Natural killer cell (primary cell): Measurements from ENCODE around the gene TOPBP1. TPM values are rescaled to one million over a fixed set of nuclear protein-coding genes. Genes with fewer than 3 reads are reported as not detected.
"Not testable (repeated sequence)": the region's sequence is repeated elsewhere in the genome, so short reads cannot be mapped to it uniquely, and the experiment has no call there.

Source experiments
- ATAC-seq, 3 donors: fragments of 150-1000 bp in 2 of 3; fragments of 200-7000 bp in 1 of 3; cut with Tn5 transposase; 1 replicate in 1 of 3; 2 replicates in 2 of 3; pipeline ENCODE4 v1.10.0; 2021; ENCODE audit warnings: mild to moderate bottlenecking in 2 of 3, moderate library complexity in 2 of 3
- DNase-seq, 2 donors: peaks; one replicate each; pipeline versions ENCODE4 v3.0.0 to v3.0.0-alpha.2; 2013 to 2021; ENCODE audit warnings: mixed read lengths in 1 of 2
- H3K27ac ChIP-seq: one replicate; pipeline ENCODE4 v1.5.1; 2013; ENCODE audit warnings: mild to moderate bottlenecking, low read length
- H3K27me3 ChIP-seq: one replicate; pipeline ENCODE4 v1.6.1; 2013; ENCODE audit warnings: low read length; ENCODE audit not compliant: control insufficient read depth, insufficient read depth
- H3K36me3 ChIP-seq: one replicate; pipeline ENCODE4 v1.6.1; 2013; ENCODE audit warnings: low read length; ENCODE audit not compliant: control insufficient read depth, insufficient read depth
- H3K4me1 ChIP-seq: one replicate; pipeline ENCODE4 v1.6.1; 2013; ENCODE audit warnings: low read length; ENCODE audit not compliant: control insufficient read depth, insufficient read depth
- H3K4me3 ChIP-seq: one replicate; pipeline ENCODE4 v1.5.1; 2013; ENCODE audit warnings: low read length
- H3K9me3 ChIP-seq: one replicate; pipeline ENCODE4 v1.6.1; 2013; ENCODE audit warnings: low read length; ENCODE audit not compliant: control insufficient read depth, insufficient read depth
- H3K27ac Mint-ChIP-seq, 2 donors: one replicate each; pipeline ENCODE4 v1.8.0; 2022; ENCODE audit warnings: mild to moderate bottlenecking in 2 of 2, mixed read lengths in 2 of 2, moderate library complexity in 1 of 2
- H3K27me3 Mint-ChIP-seq, 2 donors: one replicate each; pipeline ENCODE4 v1.8.0; 2022; ENCODE audit warnings: low read depth in 2 of 2, mixed read lengths in 2 of 2
- H3K36me3 Mint-ChIP-seq: one replicate; pipeline ENCODE4 v1.8.0; 2022; ENCODE audit warnings: mixed read lengths
- H3K4me1 Mint-ChIP-seq, 2 donors: one replicate each; pipeline ENCODE4 v1.8.0; 2022; ENCODE audit warnings: mixed read lengths in 2 of 2
- H3K4me3 Mint-ChIP-seq: one replicate; pipeline ENCODE4 v1.8.0; 2022; ENCODE audit warnings: mild to moderate bottlenecking, moderate library complexity, mixed read lengths
- H3K9me3 Mint-ChIP-seq, 2 donors: one replicate each; pipeline ENCODE4 v1.8.0; 2022; ENCODE audit warnings: mixed read lengths in 2 of 2
- WGBS: methylation state at CpG from one replicate; pipeline ENCODE4 v1.1.7; 2013; ENCODE audit warnings: missing lambda C conversion rate; ENCODE audit not compliant: insufficient coverage; 5-methylcytosine and 5-hydroxymethylcytosine counted together
- intact Hi-C: fragments of 100-400 bp; cut with micrococcal nuclease; formaldehyde crosslinking; loops from one replicate; pipeline ENCODE4 v1.14.2; 2022
- total RNA-seq, 4 donors: library from RNA; stranded (reverse); fragments of 120-200 nt in 1 of 4; gene quantifications; one replicate each; pipeline versions ENCODE4 v1.2.3 to v1.2.4, GENCODE V29; 2013 to 2022
- TF ChIP-seq, protein P1 (sequence below): fragments of 200-600 bp; IDR thresholded peaks from one replicate; pipeline ENCODE4 v1.8.0; 2022; ENCODE audit warnings: antibody characterized with exemption

The TOPBP1 gene
- total RNA-seq, 3 donors from 2014 or later (not counting 1 experiment from before 2014, with no cell fraction given), result 48.1 to 52.9 (median 50.9) TPM

- WGBS, result 100% methylated on average over 1 of the region's 1 CpG
Observed at GRCh38 chr3:133562376-133562775, 99.4 kb downstream of the TOPBP1 start.

GRCh38 chr3:133561679-133562078 lies 100.1 kb downstream of the TOPBP1 start:
- intact Hi-C loops, result no loop called here
- Histone ChIP-seq H3K36me3 (no peaks in the 10 kb centered on the region), H3K4me1 (no peaks in the 10 kb centered on the region), H3K27me3 (no peaks in the 10 kb centered on the region), H3K4me3 (no peak overlapping the region), H3K27ac (no peak overlapping the region), H3K9me3 (no peaks in the 10 kb centered on the region)
- Mint-ChIP-seq H3K27me3 (peaks cover 0 to 19% of the 10 kb centered on the region in 2 donors), H3K27ac (no peak overlapping the region), H3K36me3 (no peaks in the 10 kb centered on the region), H3K4me3 (no peak overlapping the region), H3K4me1 (no peaks in the 10 kb centered on the region), H3K9me3 (no peaks in the 10 kb centered on the region)
- TF ChIP-seq, protein P1, sequence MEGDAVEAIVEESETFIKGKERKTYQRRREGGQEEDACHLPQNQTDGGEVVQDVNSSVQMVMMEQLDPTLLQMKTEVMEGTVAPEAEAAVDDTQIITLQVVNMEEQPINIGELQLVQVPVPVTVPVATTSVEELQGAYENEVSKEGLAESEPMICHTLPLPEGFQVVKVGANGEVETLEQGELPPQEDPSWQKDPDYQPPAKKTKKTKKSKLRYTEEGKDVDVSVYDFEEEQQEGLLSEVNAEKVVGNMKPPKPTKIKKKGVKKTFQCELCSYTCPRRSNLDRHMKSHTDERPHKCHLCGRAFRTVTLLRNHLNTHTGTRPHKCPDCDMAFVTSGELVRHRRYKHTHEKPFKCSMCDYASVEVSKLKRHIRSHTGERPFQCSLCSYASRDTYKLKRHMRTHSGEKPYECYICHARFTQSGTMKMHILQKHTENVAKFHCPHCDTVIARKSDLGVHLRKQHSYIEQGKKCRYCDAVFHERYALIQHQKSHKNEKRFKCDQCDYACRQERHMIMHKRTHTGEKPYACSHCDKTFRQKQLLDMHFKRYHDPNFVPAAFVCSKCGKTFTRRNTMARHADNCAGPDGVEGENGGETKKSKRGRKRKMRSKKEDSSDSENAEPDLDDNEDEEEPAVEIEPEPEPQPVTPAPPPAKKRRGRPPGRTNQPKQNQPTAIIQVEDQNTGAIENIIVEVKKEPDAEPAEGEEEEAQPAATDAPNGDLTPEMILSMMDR, result no peak
- DNase-seq, result no peak
- no peak for ATAC-seq
- WGBS, result 82% methylated on average over 2 of the region's 2 CpGs

More at GRCh38 chr3:133562376-133562775, 99.4 kb downstream of the TOPBP1 start:
- Mint-ChIP-seq H3K36me3 (no peaks in the 10 kb centered on the region), H3K27ac (no peak overlapping the region), H3K27me3 (peaks cover 0 to 19% of the 10 kb centered on the region in 2 donors), H3K9me3 (no peaks in the 10 kb centered on the region), H3K4me1 (no peaks in the 10 kb centered on the region), H3K4me3 (no peak overlapping the region)
- no peaks in the 10 kb centered on the region for H3K27me3 ChIP-seq
- no peak for DNase-seq
- no peaks in the 10 kb centered on the region for H3K36me3 ChIP-seq
- no peaks in the 10 kb centered on the region for H3K9me3 ChIP-seq
- intact Hi-C loops, result no loop called here
- H3K27ac ChIP-seq, result no peak overlapping the region
- no peak overlapping the region for H3K4me3 ChIP-seq
- H3K4me1 ChIP-seq, result no peaks in the 10 kb centered on the region
- no peak for ATAC-seq
- TF ChIP-seq, protein P1, result no peak

DNA sequence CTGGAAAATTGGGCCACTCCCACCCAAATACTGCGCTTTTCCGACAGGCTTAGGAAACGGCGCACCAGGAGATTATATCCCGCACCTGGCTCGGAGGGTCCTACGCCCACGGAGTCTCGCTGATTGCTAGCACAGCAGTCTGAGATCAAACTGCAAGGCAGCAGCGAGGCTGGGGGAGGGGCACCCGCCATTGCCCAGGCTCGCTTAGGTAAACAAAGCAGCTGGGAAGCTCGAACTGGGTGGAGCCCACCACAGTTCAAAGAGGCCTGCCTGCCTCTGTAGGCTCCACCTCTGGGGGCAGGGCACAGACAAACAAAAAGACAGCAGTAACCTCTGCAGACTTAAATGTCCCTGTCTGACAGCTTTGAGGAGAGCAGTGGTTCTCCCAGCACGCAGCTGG lies 110.2 kb downstream of the TOPBP1 start:
- H3K36me3 ChIP-seq, H3K36me3 Mint-ChIP-seq, H3K27me3 Mint-ChIP-seq, H3K4me1 ChIP-seq, intact Hi-C loops, DNase-seq, H3K9me3 Mint-ChIP-seq, H3K27ac ChIP-seq, H3K4me1 Mint-ChIP-seq, H3K27ac Mint-ChIP-seq, H3K27me3 ChIP-seq, H3K4me3 ChIP-seq, H3K9me3 ChIP-seq, ATAC-seq, H3K4me3 Mint-ChIP-seq: not testable (repeated sequence)
- no CpG with 5 or more reads among the region's 14 CpGs for WGBS

Other genes starting within 250 kb of the TOPBP1 start
- gene CDV3, start 88.3 kb downstream of the TOPBP1 start, total RNA-seq, result 100 to 1,000 TPM; 214 to 229 (median 228) TPM
- 1 to 10 TPM; 2.8 to 4.3 (median 3.2) TPM for gene TF, start 84.5 kb upstream of the TOPBP1 start, total RNA-seq
- gene SRPRB, start 143.9 kb upstream of the TOPBP1 start, total RNA-seq, result 10 to 100 TPM; 19.8 to 26.4 (median 22.4) TPM
- gene RAB6B, start 233.9 kb upstream of the TOPBP1 start, total RNA-seq, result 1 to 10 TPM; 1.4 to 2.7 (median 1.6) TPM